ENCODE data around the gene XPNPEP1. TPM values are rescaled to one million over a fixed set of nuclear protein-coding genes. Genes with fewer than 3 reads are reported as not detected.

The XPNPEP1 gene
- total RNA-seq, 4 donors from 2014 or later: 77.1 to 239 (median 109) TPM

- no peak overlapping the region for H3K27ac ChIP-seq
- no peaks in the 10 kb centered on the region for H3K4me1 ChIP-seq
- no peak overlapping the region for H3K4me3 ChIP-seq
- no peak for DNase-seq (ENCODE audit: low spot score in 2 of 2)
- H3K9me3 ChIP-seq: no peaks in the 10 kb centered on the region
- no peaks in the 10 kb centered on the region for H3K36me3 ChIP-seq
- H3K27me3 ChIP-seq: no peaks in the 10 kb centered on the region
- 41% methylated on average over 1 of the region's 1 CpG for WGBS
- TF ChIP-seq CTCF (IDR thresholded peaks at IDR 0.05) (no peak), POLR2A (IDR thresholded peaks at IDR 0.05) (no peak), POLR2AphosphoS5 (IDR thresholded peaks at IDR 0.05) (no peak), EP300 (IDR thresholded peaks at IDR 0.05) (no peak)
Observed at GRCh38 chr10:109824206-109824605, 99.1 kb downstream of the XPNPEP1 start.

- Histone ChIP-seq H3K9me3 (no peaks in the 10 kb centered on the region), H3K27me3 (no peaks in the 10 kb centered on the region), H3K4me1 (no peaks in the 10 kb centered on the region), H3K27ac (no peak overlapping the region), H3K4me3 (no peak overlapping the region), H3K36me3 (no peaks in the 10 kb centered on the region)
- DNase-seq (ENCODE audit: low spot score in 2 of 2): no peak
- WGBS: 73% methylated on average over 3 of the region's 3 CpGs
- no peak for TF ChIP-seq POLR2A (IDR thresholded peaks at IDR 0.05)
- no peak for TF ChIP-seq POLR2AphosphoS5 (IDR thresholded peaks at IDR 0.05)
- no peak for TF ChIP-seq CTCF (IDR thresholded peaks at IDR 0.05)
- TF ChIP-seq EP300 (IDR thresholded peaks at IDR 0.05): no peak
Observed at GRCh38 chr10:109823196-109823595, 100.1 kb downstream of the XPNPEP1 start.

GRCh38 chr10:109821672-109822071, 101.6 kb downstream of the XPNPEP1 start:
- Histone ChIP-seq H3K27ac (no peak overlapping the region), H3K4me1 (no peaks in the 10 kb centered on the region), H3K9me3 (no peaks in the 10 kb centered on the region), H3K36me3 (no peaks in the 10 kb centered on the region), H3K4me3 (no peak overlapping the region), H3K27me3 (no peaks in the 10 kb centered on the region)
- 65% methylated on average over 5 of the region's 5 CpGs for WGBS
- TF ChIP-seq POLR2AphosphoS5 (IDR thresholded peaks at IDR 0.05) (no peak), POLR2A (IDR thresholded peaks at IDR 0.05) (no peak), CTCF (IDR thresholded peaks at IDR 0.05) (no peak), EP300 (IDR thresholded peaks at IDR 0.05) (no peak)
- DNase-seq (ENCODE audit: low spot score in 2 of 2): no peak

- Histone ChIP-seq H3K4me1 (no peaks in the 10 kb centered on the region), H3K4me3 (no peak overlapping the region), H3K36me3 (no peaks in the 10 kb centered on the region), H3K9me3 (no peaks in the 10 kb centered on the region), H3K27me3 (no peaks in the 10 kb centered on the region), H3K27ac (no peak overlapping the region)
- 78% methylated on average over 7 of the region's 7 CpGs for WGBS
- TF ChIP-seq EP300 (IDR thresholded peaks at IDR 0.05) (no peak), CTCF (IDR thresholded peaks at IDR 0.05) (no peak), POLR2A (IDR thresholded peaks at IDR 0.05) (no peak)
- DNase-seq (ENCODE audit: low spot score in 2 of 2): no peak
Observed at GRCh38 chr10:109820620-109821405, 102.5 kb downstream of the XPNPEP1 start.

- Histone ChIP-seq H3K9me3 (no peaks in the 10 kb centered on the region), H3K4me1 (no peaks in the 10 kb centered on the region), H3K27ac (no peak overlapping the region), H3K4me3 (no peak overlapping the region), H3K27me3 (no peaks in the 10 kb centered on the region), H3K36me3 (no peaks in the 10 kb centered on the region)
- WGBS: 91% methylated on average over 3 of the region's 3 CpGs
- TF ChIP-seq POLR2A (IDR thresholded peaks at IDR 0.05) (no peak), EP300 (IDR thresholded peaks at IDR 0.05) (no peak), CTCF (IDR thresholded peaks at IDR 0.05) (no peak), POLR2AphosphoS5 (IDR thresholded peaks at IDR 0.05) (no peak)
- no peak for DNase-seq (ENCODE audit: low spot score in 2 of 2)
Observed at GRCh38 chr10:109819807-109820206, 103.5 kb downstream of the XPNPEP1 start.

Other genes with a start within 250 kb of the XPNPEP1 start
- 100 to 1,000 TPM in 3 of 4 donors, 10 to 100 TPM in 1; 72.6 to 335 (median 279) TPM for gene ADD3, start 84.5 kb upstream of the XPNPEP1 start, total RNA-seq